ENCODE results near the gene DAD1.
A peak's percentile ranks its signal among the peaks of the same experiment; 100 is the strongest.

Gene DAD1

DNA sequence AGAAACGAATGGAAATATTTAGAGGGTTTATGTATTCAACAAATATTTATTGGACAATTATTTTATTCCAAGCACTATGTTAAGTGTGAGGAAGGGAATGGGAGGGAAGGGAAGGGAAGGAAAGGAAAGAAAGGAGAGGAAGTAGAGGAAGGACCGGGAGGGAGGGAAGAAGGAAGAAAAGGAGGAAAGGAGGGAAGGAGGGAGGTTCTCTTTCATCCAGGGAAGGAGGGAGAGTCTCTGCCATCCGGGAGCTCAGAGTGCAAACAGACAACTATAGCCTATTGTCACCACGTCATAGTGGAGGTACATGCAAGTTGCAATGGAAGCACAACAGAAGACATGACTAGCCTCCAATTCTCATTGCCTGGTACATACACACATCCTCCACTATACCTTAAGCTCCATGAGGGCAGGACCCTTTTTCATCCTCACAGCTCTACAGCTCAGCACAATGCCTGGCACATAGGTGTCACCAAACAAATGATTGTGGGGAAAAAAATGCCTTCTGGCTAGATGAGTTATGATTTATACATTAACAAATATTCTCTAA is 48.1 kb downstream of the DAD1 start:
- TF ChIP-seq, protein P1, sequence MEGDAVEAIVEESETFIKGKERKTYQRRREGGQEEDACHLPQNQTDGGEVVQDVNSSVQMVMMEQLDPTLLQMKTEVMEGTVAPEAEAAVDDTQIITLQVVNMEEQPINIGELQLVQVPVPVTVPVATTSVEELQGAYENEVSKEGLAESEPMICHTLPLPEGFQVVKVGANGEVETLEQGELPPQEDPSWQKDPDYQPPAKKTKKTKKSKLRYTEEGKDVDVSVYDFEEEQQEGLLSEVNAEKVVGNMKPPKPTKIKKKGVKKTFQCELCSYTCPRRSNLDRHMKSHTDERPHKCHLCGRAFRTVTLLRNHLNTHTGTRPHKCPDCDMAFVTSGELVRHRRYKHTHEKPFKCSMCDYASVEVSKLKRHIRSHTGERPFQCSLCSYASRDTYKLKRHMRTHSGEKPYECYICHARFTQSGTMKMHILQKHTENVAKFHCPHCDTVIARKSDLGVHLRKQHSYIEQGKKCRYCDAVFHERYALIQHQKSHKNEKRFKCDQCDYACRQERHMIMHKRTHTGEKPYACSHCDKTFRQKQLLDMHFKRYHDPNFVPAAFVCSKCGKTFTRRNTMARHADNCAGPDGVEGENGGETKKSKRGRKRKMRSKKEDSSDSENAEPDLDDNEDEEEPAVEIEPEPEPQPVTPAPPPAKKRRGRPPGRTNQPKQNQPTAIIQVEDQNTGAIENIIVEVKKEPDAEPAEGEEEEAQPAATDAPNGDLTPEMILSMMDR (IDR thresholded peaks at IDR 0.05; ENCODE audit: borderline replicate concordance, control extremely low read depth, extremely low read depth, insufficient read depth, missing control alignments): no peak
- in situ Hi-C loops (cut with MboI; ENCODE audit: low sequenced_read_pairs, unreplicated experiment): loop anchor here (5.0 kb wide), 1 partner anchor 49 kb away; no protein-coding TSS in a partner anchor
- no peak for DNase-seq (ENCODE audit: low spot score)

DNA sequence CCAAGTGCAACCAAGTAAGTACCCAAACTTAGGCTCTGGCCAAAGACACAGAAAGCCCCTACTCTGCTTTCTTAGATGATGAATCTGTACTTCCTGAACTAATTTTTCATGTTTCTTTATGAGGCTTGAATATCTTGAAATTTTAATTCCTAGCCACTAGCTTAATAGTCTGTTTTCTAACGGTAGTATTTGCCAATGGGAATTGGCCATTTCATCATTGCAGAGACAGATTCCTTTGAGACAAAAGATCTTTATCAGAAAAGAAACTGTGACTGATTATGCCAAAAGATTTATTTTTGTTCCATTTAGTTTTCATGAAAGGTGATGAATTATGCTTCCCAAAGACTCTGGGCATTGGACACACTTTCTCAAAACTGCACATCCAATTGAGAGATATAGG is 48.7 kb downstream of the DAD1 start:
- TF ChIP-seq, protein P1 (IDR thresholded peaks at IDR 0.05; ENCODE audit: borderline replicate concordance, control extremely low read depth, extremely low read depth, insufficient read depth, missing control alignments): no peak
- in situ Hi-C loops (cut with MboI; ENCODE audit: low sequenced_read_pairs, unreplicated experiment): loop anchor here (5.0 kb wide), 1 partner anchor 48 kb away; no protein-coding TSS in a partner anchor
- DNase-seq (ENCODE audit: low spot score): no peak

DNA sequence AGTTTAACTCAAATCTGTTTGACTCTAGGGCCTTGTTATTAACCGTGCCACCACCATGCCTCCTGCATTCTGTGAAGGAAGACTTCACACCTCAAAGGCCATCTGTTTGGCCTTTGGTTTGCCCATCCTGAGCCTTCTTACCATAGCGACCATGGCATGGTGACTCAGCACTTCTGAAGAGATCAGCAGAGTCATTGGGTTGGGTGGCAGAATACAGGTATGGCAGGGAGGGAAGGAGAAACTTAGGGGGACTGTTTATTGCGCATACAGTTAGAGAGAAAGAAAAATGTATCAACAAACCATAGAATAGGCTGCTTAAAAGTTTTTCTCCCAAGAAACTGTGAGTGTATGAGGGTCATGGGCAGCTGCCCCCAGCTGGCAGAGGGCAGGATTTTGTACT is 49.2 kb downstream of the DAD1 start:
- DNase-seq (ENCODE audit: low spot score): no peak
- in situ Hi-C loops (cut with MboI; ENCODE audit: low sequenced_read_pairs, unreplicated experiment): loop anchor here (5.0 kb wide), 1 partner anchor 48 kb away; no protein-coding TSS in a partner anchor
- TF ChIP-seq, protein P1 (IDR thresholded peaks at IDR 0.05; ENCODE audit: borderline replicate concordance, control extremely low read depth, extremely low read depth, insufficient read depth, missing control alignments): no peak

DNA sequence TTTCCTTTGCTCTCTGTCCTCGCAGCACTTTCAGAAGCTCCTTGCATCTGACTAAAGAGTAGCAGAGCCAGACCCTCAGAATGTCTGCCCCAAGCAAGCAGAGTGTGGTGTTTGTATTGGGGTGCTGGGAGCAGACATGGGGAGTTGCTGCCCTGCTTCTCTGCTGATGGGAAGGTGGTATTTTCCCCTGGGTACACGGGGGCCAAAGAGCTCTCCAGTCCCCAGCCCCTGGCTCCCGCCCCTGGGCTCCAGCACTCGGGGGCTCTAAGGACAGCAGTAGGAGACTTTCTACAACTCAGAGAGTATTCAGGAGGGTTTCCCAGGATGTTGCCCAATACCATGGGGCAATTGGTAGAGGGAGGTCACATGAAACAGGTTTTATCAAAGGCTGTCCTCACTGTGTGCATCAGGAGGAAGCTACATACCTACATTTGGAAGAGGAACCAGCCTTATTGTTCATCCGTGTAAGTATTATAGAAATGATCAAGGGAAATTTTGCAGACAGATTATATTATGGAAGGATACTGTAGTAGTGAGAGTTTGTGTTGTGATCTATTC is 50.3 kb downstream of the DAD1 start:
- TF ChIP-seq, protein P1 (IDR thresholded peaks at IDR 0.05; ENCODE audit: borderline replicate concordance, control extremely low read depth, extremely low read depth, insufficient read depth, missing control alignments): no peak
- in situ Hi-C loops (cut with MboI; ENCODE audit: low sequenced_read_pairs, unreplicated experiment): no loop called here
- no peak for DNase-seq (ENCODE audit: low spot score)

DNA sequence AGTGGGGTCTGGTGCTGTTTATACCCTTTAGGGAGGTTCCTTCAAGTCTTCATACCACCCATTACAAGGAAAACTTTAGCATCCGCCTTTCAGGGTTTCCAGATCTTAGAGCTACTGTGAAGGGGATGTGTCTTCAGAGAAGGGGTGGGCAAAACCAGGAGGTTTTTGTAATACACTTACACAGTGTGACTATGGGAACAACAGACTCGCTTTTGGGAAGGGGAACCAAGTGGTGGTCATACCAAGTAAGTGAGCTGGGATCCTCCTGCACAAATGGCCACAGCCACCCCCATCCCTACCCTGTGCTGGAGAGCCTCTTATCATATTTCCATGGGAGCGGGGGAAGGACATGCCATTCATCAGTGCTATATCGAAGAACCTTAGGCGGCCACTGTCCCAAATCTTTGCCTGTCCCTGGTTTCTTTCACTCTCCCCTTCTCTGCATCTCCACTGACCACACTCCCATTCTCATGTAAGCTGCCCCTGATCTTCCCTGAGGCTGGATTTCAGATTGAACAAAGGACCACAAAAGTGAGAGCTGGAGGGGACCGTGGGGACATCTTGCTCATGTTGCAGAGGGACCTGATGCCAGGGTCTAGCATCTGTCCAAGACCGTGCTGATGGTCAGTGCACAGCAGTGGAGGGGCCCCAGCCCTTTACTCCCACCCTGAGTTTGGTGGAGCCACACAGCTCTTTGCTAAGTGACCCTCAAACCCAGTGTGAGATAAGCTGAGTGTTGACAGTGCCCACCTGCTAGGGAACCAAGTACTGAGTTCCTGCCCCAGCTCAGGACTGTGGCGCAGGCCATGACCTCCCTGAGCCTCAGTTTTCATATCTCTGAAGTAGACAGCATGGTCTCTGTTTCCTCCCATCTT is 51.4 kb downstream of the DAD1 start:
- in situ Hi-C loops (cut with MboI; ENCODE audit: low sequenced_read_pairs, unreplicated experiment): no loop called here
- TF ChIP-seq, protein P1 (IDR thresholded peaks at IDR 0.05; ENCODE audit: borderline replicate concordance, control extremely low read depth, extremely low read depth, insufficient read depth, missing control alignments): no peak
- no peak for DNase-seq (ENCODE audit: low spot score)

DNA sequence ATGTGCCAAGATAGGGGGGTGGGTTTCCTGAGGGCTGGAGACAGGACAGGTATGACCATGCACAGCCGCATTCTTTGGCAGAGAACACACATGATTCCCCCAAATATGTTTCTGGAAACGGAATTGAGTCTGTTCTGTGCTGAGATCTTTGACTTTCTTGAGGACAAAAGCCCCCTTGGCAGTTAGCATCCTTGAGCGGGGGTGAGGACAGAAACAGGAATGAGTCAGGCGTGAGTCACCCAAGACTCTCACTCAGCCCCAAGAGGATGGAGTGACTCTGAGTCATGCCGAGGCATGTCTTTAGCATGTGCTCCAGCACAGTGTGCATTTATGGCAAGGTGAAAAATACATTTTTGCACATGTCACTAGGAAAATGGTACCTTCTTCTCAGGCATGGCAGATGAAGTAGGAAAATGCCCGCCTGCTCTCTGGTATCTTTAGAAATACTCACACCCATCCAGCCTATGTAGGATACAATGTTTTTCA is 52.1 kb downstream of the DAD1 start:
- in situ Hi-C loops (cut with MboI; ENCODE audit: low sequenced_read_pairs, unreplicated experiment): no loop called here
- TF ChIP-seq, protein P1 (IDR thresholded peaks at IDR 0.05; ENCODE audit: borderline replicate concordance, control extremely low read depth, extremely low read depth, insufficient read depth, missing control alignments): no peak
- DNase-seq (ENCODE audit: low spot score): peak; percentile 77

All from GM13976 (cell line).